Caco-2 (cell line): Measurements from ENCODE around the gene CD63. TPM values are rescaled to one million over a fixed set of nuclear protein-coding genes. Genes with fewer than 3 reads are reported as not detected.

Source experiments
- BruUV-seq: library from RNA; stranded (reverse); fragments of 400-500 nt; replicated peaks from 2 replicates; lab custom pipeline; 2021; lab: Mats Ljungman, UMichigan
- CTCF ChIA-PET: fragments of 300-600 bp; sonication (Branson Sonifier 250); formaldehyde crosslinking; loops from one replicate; lab custom pipeline; 2022; ENCODE audit warnings: antibody characterized with exemption; lab: Charles Lee
- POLR2A ChIA-PET: fragments of 300-600 bp; sonication (Branson Sonifier 250); formaldehyde crosslinking; loops from one replicate; lab custom pipeline; 2022; ENCODE audit warnings: antibody characterized with exemption; lab: Charles Lee
- DNase-seq, 2 experiments: peaks; one replicate each; pipeline versions ENCODE4 v3.0.0 to v3.0.0-alpha.2; 2020 to 2022
- H3K27me3 ChIP-seq: replicated peaks from 2 replicates; pipeline ENCODE4 v1.6.0; 2011; ENCODE audit warnings: low read length; ENCODE audit not compliant: control insufficient read depth, insufficient read depth
- H3K36me3 ChIP-seq: 2 replicates; pipeline ENCODE4 v1.5.1; 2011; ENCODE audit warnings: low read length; ENCODE audit not compliant: control insufficient read depth, insufficient read depth
- H3K4me1 ChIP-seq: fragments of 250-450 bp; sonication (Bioruptor Pico); 2 replicates; pipeline ENCODE4 v1.5.1; 2020; ENCODE audit warnings: mild to moderate bottlenecking
- H3K4me3 ChIP-seq: 2 replicates; pipeline ENCODE4 v1.5.1; 2011; ENCODE audit warnings: low read depth, mild to moderate bottlenecking, control low read depth, low read length
- H3K9me3 ChIP-seq: fragments of 250-450 bp; sonication (Bioruptor Pico); 2 replicates; pipeline ENCODE4 v1.5.1; 2020; ENCODE audit warnings: mild to moderate bottlenecking, moderate library complexity
- H3K27ac Mint-ChIP-seq: one replicate; pipeline ENCODE4 v1.8.0; 2022; ENCODE audit warnings: mixed read lengths; ENCODE audit not compliant: unreplicated experiment
- H3K27me3 Mint-ChIP-seq: one replicate; pipeline ENCODE4 v1.8.0; 2022; ENCODE audit warnings: mixed read lengths; ENCODE audit not compliant: insufficient read depth, unreplicated experiment
- H3K36me3 Mint-ChIP-seq: one replicate; pipeline ENCODE4 v1.8.0; 2022; ENCODE audit warnings: mild to moderate bottlenecking, mixed read lengths; ENCODE audit not compliant: insufficient read depth, unreplicated experiment
- H3K4me1 Mint-ChIP-seq: one replicate; pipeline ENCODE4 v1.8.0; 2022; ENCODE audit warnings: low read depth, mixed read lengths; ENCODE audit not compliant: unreplicated experiment
- H3K4me3 Mint-ChIP-seq: one replicate; pipeline ENCODE4 v1.8.0; 2022; ENCODE audit warnings: mild to moderate bottlenecking, moderate library complexity, mixed read lengths; ENCODE audit not compliant: unreplicated experiment
- H3K9me3 Mint-ChIP-seq: one replicate; pipeline ENCODE4 v1.8.0; 2022; ENCODE audit warnings: mixed read lengths; ENCODE audit not compliant: unreplicated experiment
- CTCF ChIP-seq, 2 experiments: fragments of 200-600 bp in 1 of 2; IDR thresholded peaks; 1 replicate in 1 of 2; 2 replicates in 1 of 2; pipeline versions ENCODE4 v1.5.1 to v1.8.0; 2011 to 2022; ENCODE audit warnings: antibody characterized with exemption in 1 of 2, control low read depth in 1 of 2, inconsistent platforms in 1 of 2, low read depth in 1 of 2, low read length in 1 of 2, mild to moderate bottlenecking in 1 of 2, moderate library complexity in 1 of 2; ENCODE audit not compliant: insufficient read depth in 1 of 2, severe bottlenecking in 1 of 2, unreplicated experiment in 1 of 2
- intact Hi-C: fragments of 100-400 bp; cut with micrococcal nuclease; formaldehyde crosslinking; loops from one replicate; pipeline ENCODE4 v1.10.0; 2022; ENCODE audit not compliant: unreplicated experiment
- total RNA-seq: library from RNA; stranded (reverse); gene quantifications from 2 replicates; pipeline ENCODE4 v1.2.3, GENCODE V29; 2022

CD63 gene
- total RNA-seq, 1 experiment from 2014 or later, result 947 TPM

- intact Hi-C loops, result loop anchor here (1.0 kb wide), 1 partner anchor 12 kb away; no protein-coding TSS in a partner anchor
- no peaks in the 10 kb centered on the region for H3K27me3 ChIP-seq
- Mint-ChIP-seq H3K9me3 (no peaks in the 10 kb centered on the region), H3K4me1 (peaks cover 14% of the 10 kb centered on the region), H3K27me3 (no peaks in the 10 kb centered on the region), H3K27ac (no peak overlapping the region), H3K36me3 (peaks cover 62% of the 10 kb centered on the region), H3K4me3 (peak overlapping the region; percentile 9)
- no TSS peak for BruUV-seq
- no peak for TF ChIP-seq CTCF (IDR thresholded peaks at IDR 0.05; ENCODE audit: insufficient read depth in 1 of 2, low read depth in 1 of 2, low read length in 1 of 2, severe bottlenecking in 1 of 2, unreplicated experiment in 1 of 2)
- H3K4me3 ChIP-seq, result no peak overlapping the region
- H3K36me3 ChIP-seq, result peaks cover 4% of the 10 kb centered on the region
- ChIA-PET POLR2A (no interaction called here), CTCF (interaction anchor here (0.8 to 1.9 kb wide), 6 partner anchors 9 to 92 kb away, joined by 3 to 21 read pairs (median 5); partner anchors contain the start of genes BLOC1S1 and SARNP)
- H3K9me3 ChIP-seq, result no peaks in the 10 kb centered on the region
- DNase-seq, result no peak
- H3K4me1 ChIP-seq, result peaks cover 37% of the 10 kb centered on the region
Measured at GRCh38 chr12:55724940-55725309, 3.9 kb downstream of the CD63 start.

- ChIA-PET CTCF (interaction anchor here (0.8 to 1.9 kb wide), 6 partner anchors 8 to 93 kb away, joined by 3 to 21 read pairs (median 5); partner anchors contain the start of genes BLOC1S1 and SARNP), POLR2A (interaction anchor here (0.6 kb wide), 1 partner anchor 14 kb away, joined by 3 read pairs; no protein-coding TSS in a partner anchor)
- H3K27me3 Mint-ChIP-seq, result no peaks in the 10 kb centered on the region
- no peak overlapping the region for H3K27ac Mint-ChIP-seq
- Histone ChIP-seq H3K36me3 (peaks cover 4% of the 10 kb centered on the region), H3K4me3 (no peak overlapping the region), H3K27me3 (no peaks in the 10 kb centered on the region), H3K9me3 (no peaks in the 10 kb centered on the region), H3K4me1 (peaks cover 39% of the 10 kb centered on the region)
- BruUV-seq, result no TSS peak
- no peaks in the 10 kb centered on the region for H3K9me3 Mint-ChIP-seq
- peaks cover 8% of the 10 kb centered on the region for H3K4me1 Mint-ChIP-seq
- peak; percentile 31 to 72 for TF ChIP-seq CTCF (IDR thresholded peaks at IDR 0.05; ENCODE audit: insufficient read depth in 1 of 2, low read depth in 1 of 2, low read length in 1 of 2, severe bottlenecking in 1 of 2, unreplicated experiment in 1 of 2)
- peak; percentile 67 to 76 for DNase-seq
- intact Hi-C loops, result loop anchor here (1.0 kb wide), 1 partner anchor 13 kb away; no protein-coding TSS in a partner anchor
- peak overlapping the region; percentile 9 for H3K4me3 Mint-ChIP-seq
- H3K36me3 Mint-ChIP-seq, result peaks cover 56% of the 10 kb centered on the region
Measured at GRCh38 chr12:55724226-55724939, 4.4 kb downstream of the CD63 start.

- no peak for DNase-seq
- CTCF ChIA-PET, result interaction anchor here (1.8 to 1.9 kb wide), 2 partner anchors 42 to 94 kb away, joined by 6 to 17 read pairs; partner anchors contain the start of gene SARNP
- Histone ChIP-seq H3K9me3 (no peaks in the 10 kb centered on the region), H3K4me1 (peaks cover 44% of the 10 kb centered on the region), H3K4me3 (no peak overlapping the region), H3K27me3 (no peaks in the 10 kb centered on the region), H3K36me3 (peaks cover 4% of the 10 kb centered on the region)
- POLR2A ChIA-PET, result no interaction called here
- intact Hi-C loops, result loop anchor here (1.0 kb wide), 1 partner anchor 14 kb away; no protein-coding TSS in a partner anchor
- peaks cover 55% of the 10 kb centered on the region for H3K36me3 Mint-ChIP-seq
- BruUV-seq, result no TSS peak
- no peaks in the 10 kb centered on the region for H3K9me3 Mint-ChIP-seq
- no peak overlapping the region for H3K4me3 Mint-ChIP-seq
- H3K4me1 Mint-ChIP-seq, result peaks cover 8% of the 10 kb centered on the region
- no peaks in the 10 kb centered on the region for H3K27me3 Mint-ChIP-seq
- no peak for TF ChIP-seq CTCF (IDR thresholded peaks at IDR 0.05; ENCODE audit: insufficient read depth in 1 of 2, low read depth in 1 of 2, low read length in 1 of 2, severe bottlenecking in 1 of 2, unreplicated experiment in 1 of 2)
- no peak overlapping the region for H3K27ac Mint-ChIP-seq
Measured at GRCh38 chr12:55723516-55724225, 5.1 kb downstream of the CD63 start.
